ENCODE results near the gene HRH1.
"Not testable (repeated sequence)": the region's sequence is repeated elsewhere in the genome, so short reads cannot be mapped to it uniquely, and the experiment has no call there.

Gene HRH1

DNA sequence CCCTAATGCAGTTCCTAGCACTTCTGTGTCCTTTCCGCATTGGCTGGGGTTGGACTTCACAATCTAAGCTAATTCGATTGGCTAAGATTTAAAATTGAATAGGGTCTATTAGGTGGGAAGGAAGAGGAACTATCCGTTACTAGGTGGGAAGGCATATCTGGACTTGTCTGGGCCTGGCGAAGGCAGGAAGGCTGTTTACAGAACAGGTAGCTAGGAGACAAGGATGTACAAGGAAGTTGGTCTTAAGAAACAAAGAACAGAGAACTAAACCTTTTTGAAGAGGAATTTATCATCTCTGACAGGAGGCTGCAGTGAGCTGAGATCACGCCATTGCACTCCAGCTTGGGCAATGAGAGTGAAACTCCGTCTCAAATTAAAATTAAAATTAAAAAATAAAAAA is 100.6 kb downstream of the HRH1 start:
- Histone ChIP-seq H3K27me3 (ENCODE audit: control insufficient read depth, insufficient read depth, low read length) (no peaks in the 10 kb centered on the region), H3K4me1 (ENCODE audit: control insufficient read depth, insufficient read depth, low read length) (no peaks in the 10 kb centered on the region), H3K36me3 (ENCODE audit: control insufficient read depth, insufficient read depth, low read length) (no peaks in the 10 kb centered on the region), H3K9ac (ENCODE audit: low read depth, low read length) (no peak overlapping the region), H3K9me3 (ENCODE audit: control insufficient read depth, insufficient read depth, low read length) (no peaks in the 10 kb centered on the region), H3K4me3 (ENCODE audit: low read depth, low read length) (no peak overlapping the region)

DNA sequence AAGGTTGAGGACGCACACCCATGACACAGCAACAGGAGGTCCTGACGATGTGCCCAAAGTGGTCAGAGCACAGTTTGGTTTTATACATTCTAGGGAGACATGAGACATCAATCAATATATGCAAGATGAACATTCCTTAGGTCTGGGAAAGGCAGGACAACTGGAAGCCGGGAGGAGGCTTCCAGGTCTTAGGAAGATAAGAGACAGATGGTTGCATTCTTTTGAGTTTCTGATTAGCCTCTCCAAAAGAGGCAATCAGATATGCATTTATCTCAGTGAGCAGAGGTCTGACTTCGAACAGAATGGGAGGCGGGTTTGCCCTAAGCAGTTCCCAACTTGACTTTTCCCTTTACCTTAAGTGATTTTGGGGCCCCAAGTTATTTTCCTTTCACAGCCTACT is 101.2 kb downstream of the HRH1 start:
- H3K36me3 ChIP-seq (ENCODE audit: control insufficient read depth, insufficient read depth, low read length); H3K27me3 ChIP-seq (ENCODE audit: control insufficient read depth, insufficient read depth, low read length); H3K9ac ChIP-seq (ENCODE audit: low read depth, low read length); H3K4me1 ChIP-seq (ENCODE audit: control insufficient read depth, insufficient read depth, low read length); H3K9me3 ChIP-seq (ENCODE audit: control insufficient read depth, insufficient read depth, low read length); H3K4me3 ChIP-seq (ENCODE audit: low read depth, low read length): not testable (repeated sequence)

DNA sequence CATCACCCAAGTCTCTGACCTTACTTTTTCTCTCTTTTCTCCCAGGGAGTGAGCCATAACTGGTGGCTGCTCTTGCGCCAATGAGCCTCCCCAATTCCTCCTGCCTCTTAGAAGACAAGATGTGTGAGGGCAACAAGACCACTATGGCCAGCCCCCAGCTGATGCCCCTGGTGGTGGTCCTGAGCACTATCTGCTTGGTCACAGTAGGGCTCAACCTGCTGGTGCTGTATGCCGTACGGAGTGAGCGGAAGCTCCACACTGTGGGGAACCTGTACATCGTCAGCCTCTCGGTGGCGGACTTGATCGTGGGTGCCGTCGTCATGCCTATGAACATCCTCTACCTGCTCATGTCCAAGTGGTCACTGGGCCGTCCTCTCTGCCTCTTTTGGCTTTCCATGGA is 104.7 kb downstream of the HRH1 start:
- Histone ChIP-seq H3K9ac (ENCODE audit: low read depth, low read length) (no peak overlapping the region), H3K4me3 (ENCODE audit: low read depth, low read length) (no peak overlapping the region), H3K36me3 (ENCODE audit: control insufficient read depth, insufficient read depth, low read length) (no peaks in the 10 kb centered on the region), H3K27me3 (ENCODE audit: control insufficient read depth, insufficient read depth, low read length) (peaks cover 3% of the 10 kb centered on the region), H3K4me1 (ENCODE audit: control insufficient read depth, insufficient read depth, low read length) (no peaks in the 10 kb centered on the region), H3K9me3 (ENCODE audit: control insufficient read depth, insufficient read depth, low read length) (no peaks in the 10 kb centered on the region)

DNA sequence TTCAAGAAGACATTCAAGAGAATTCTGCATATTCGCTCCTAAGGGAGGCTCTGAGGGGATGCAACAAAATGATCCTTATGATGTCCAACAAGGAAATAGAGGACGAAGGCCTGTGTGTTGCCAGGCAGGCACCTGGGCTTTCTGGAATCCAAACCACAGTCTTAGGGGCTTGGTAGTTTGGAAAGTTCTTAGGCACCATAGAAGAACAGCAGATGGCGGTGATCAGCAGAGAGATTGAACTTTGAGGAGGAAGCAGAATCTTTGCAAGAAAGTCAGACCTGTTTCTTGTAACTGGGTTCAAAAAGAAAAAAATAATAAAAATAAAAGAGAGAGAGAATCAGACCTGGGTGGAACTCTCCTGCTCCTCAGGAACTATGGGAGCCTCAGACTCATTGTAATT is 106.2 kb downstream of the HRH1 start:
- H3K27me3 ChIP-seq (ENCODE audit: control insufficient read depth, insufficient read depth, low read length): peaks cover 3% of the 10 kb centered on the region
- H3K4me3 ChIP-seq (ENCODE audit: low read depth, low read length): no peak overlapping the region
- no peaks in the 10 kb centered on the region for H3K9me3 ChIP-seq (ENCODE audit: control insufficient read depth, insufficient read depth, low read length)
- no peaks in the 10 kb centered on the region for H3K4me1 ChIP-seq (ENCODE audit: control insufficient read depth, insufficient read depth, low read length)
- no peak overlapping the region for H3K9ac ChIP-seq (ENCODE audit: low read depth, low read length)
- H3K36me3 ChIP-seq (ENCODE audit: control insufficient read depth, insufficient read depth, low read length): no peaks in the 10 kb centered on the region

DNA sequence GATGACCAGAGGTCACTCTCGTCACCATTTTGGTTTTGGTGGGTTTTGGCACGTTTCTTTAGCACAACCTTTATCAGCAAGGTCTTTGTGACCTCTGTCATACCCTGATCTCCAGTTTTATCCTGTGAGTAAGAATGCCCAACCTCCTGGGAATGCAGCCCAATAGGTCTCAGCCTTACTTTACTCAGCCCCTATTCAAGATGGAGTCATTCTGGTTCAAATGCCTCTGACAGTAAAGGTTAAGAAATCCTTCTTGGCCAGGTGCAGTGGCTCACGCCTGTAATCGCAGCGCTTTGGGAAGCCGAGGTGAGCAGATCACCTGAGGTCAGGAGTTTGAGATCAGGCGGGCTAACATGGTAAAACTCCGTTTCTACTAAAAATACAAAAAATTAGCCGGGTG is 114.7 kb downstream of the HRH1 start:
- Histone ChIP-seq H3K9ac (ENCODE audit: low read depth, low read length) (no peak overlapping the region), H3K4me1 (ENCODE audit: control insufficient read depth, insufficient read depth, low read length) (peaks cover 6% of the 10 kb centered on the region), H3K27me3 (ENCODE audit: control insufficient read depth, insufficient read depth, low read length) (no peaks in the 10 kb centered on the region), H3K36me3 (ENCODE audit: control insufficient read depth, insufficient read depth, low read length) (no peaks in the 10 kb centered on the region), H3K9me3 (ENCODE audit: control insufficient read depth, insufficient read depth, low read length) (no peaks in the 10 kb centered on the region), H3K4me3 (ENCODE audit: low read depth, low read length) (no peak overlapping the region)

DNA sequence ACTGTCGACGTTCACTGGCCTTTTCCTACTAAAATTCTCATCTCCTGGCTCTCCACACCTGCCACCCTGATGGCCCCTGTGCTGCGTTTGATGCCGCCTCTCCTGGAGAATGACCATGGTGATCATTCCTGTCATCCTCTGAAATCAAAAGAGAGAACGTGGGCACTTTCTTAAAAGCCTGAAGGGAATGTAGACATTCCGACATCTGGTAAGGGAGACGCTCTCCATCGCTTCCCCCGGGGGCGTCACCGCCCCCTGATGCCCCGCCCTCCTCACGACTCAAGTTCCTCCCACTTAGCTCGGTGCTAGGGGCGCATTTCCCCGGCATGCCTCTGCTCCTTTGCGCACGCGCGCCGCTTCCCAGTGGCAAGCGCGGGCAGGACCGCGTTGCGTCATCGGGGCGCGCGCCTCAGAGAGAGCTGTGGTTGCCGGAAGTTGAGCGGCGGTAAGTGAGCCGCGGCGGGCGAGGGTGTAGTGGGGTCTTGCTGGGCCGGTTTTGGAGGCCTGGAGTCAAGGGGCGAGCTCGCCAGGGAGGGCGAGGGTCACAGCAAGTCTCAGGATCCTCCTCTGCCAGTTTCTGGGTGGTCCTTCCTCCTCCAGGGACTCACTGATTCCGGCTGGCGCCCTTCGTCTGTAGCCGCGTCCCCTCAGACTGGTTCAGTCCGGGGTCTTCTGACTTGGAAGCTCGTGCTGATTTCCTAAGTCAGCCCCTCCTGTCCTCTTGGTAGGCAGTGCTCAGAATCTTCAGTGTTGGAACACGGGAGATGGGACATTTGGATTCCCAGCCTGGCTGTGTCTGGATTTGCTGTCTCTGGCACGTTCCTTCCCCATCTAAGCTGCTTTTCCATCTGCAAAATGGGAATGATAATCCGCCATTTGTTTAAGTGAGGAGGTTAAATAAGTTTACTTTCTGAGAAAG is 118.0 kb downstream of the HRH1 start, which contains the start of gene ATG7:
Gene ATG7, plus strand, starts transcription at position 412 of the 919 bp plus-strand sequence. CDS start 26,299 bp downstream, outside the sequence.
- Histone ChIP-seq H3K36me3 (ENCODE audit: control insufficient read depth, insufficient read depth, low read length) (no peaks in the 10 kb centered on the region), H3K27me3 (ENCODE audit: control insufficient read depth, insufficient read depth, low read length) (no peaks in the 10 kb centered on the region), H3K4me3 (ENCODE audit: low read depth, low read length) (peak within 1 kb of the TSS; percentile 86), H3K9me3 (ENCODE audit: control insufficient read depth, insufficient read depth, low read length) (no peaks in the 10 kb centered on the region), H3K4me1 (ENCODE audit: control insufficient read depth, insufficient read depth, low read length) (peaks cover 6% of the 10 kb centered on the region), H3K9ac (ENCODE audit: low read depth, low read length) (peak within 1 kb of the TSS; percentile 84)

DNA sequence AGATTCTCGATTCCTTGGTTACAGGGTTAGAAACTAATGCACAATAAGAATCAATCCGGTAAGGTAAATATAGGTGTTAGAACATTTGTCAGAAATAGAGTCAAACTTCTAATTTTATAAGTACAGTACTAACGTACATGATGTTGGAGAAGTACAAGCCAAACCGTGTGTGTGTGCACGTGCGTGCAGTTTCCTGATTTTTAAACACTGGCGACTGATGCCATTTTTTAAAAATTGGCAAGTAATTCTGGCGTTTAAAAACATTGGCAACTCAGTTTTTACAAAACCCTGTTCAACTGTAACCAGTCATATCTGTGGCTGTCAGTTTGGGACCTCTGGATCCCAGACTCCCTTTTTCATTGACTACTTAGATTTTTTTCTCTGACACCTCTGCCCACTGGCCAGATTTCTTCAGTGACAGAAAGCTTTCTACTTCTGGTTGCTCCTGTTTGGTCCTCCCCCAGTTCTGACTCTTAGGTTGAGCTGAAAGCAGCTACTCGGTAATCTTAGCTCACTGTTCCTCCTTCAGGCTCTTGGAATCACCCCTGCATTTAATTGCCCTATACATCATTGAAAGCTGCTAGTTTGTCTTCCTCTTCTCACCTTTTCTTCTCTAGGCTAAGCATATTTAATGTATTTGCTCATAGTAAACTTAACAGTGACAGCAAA is 118.7 kb downstream of the HRH1 start:
- H3K9ac ChIP-seq (ENCODE audit: low read depth, low read length): peak overlapping the region; percentile 84
- H3K9me3 ChIP-seq (ENCODE audit: control insufficient read depth, insufficient read depth, low read length): no peaks in the 10 kb centered on the region
- peaks cover 6% of the 10 kb centered on the region for H3K4me1 ChIP-seq (ENCODE audit: control insufficient read depth, insufficient read depth, low read length)
- H3K4me3 ChIP-seq (ENCODE audit: low read depth, low read length): peak overlapping the region; percentile 86
- H3K36me3 ChIP-seq (ENCODE audit: control insufficient read depth, insufficient read depth, low read length): no peaks in the 10 kb centered on the region
- no peaks in the 10 kb centered on the region for H3K27me3 ChIP-seq (ENCODE audit: control insufficient read depth, insufficient read depth, low read length)

DNA sequence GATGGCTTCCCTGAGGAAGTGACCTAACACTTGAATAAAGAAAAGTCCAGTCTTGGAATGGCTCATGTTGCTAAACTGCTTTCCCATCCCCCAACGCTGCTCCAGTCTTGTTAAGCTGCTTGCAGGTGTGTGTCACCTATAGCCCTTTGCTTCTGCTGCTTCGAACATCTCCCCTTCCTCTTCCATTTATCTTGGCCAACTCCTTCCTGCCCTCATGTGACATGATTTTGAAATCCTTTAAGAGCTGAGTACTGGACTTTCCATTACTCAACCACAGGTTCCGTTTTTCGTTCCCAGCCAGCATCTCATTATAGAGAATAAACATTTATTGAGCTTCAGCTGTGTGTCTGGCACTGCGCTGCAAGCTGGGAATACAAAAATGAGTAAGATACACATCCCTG is 119.6 kb downstream of the HRH1 start:
- H3K9me3 ChIP-seq (ENCODE audit: control insufficient read depth, insufficient read depth, low read length): no peaks in the 10 kb centered on the region
- H3K36me3 ChIP-seq (ENCODE audit: control insufficient read depth, insufficient read depth, low read length): no peaks in the 10 kb centered on the region
- no peaks in the 10 kb centered on the region for H3K27me3 ChIP-seq (ENCODE audit: control insufficient read depth, insufficient read depth, low read length)
- no peak overlapping the region for H3K9ac ChIP-seq (ENCODE audit: low read depth, low read length)
- H3K4me3 ChIP-seq (ENCODE audit: low read depth, low read length): no peak overlapping the region
- H3K4me1 ChIP-seq (ENCODE audit: control insufficient read depth, insufficient read depth, low read length): peaks cover 6% of the 10 kb centered on the region

DNA sequence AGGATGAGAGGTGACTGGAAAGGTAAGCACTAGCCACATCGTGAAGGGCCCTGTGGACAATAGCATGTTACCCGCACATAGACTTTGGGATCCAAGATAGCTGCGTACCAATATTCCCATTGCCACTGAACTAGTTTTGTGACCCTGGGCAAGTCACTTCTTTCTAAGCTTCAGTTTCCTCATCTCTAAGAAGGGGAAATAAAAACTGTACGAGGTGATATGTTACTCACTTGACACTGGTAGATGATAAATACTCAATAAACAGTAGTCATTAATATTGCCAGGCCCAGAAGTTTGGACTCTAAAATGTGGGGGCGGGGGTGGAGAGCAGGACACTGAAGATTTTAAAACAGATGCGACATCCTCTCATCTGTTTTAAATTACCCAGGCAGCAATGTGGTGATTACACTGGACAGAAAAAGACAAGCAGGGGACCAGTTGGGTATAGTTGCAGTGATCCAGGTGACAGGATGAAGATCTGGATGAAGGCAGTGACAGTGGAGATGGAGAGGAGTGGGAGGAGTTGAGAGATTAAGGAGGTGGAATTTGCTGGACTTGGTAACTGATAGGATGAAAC is 120.4 kb downstream of the HRH1 start:
- Histone ChIP-seq H3K27me3 (ENCODE audit: control insufficient read depth, insufficient read depth, low read length) (no peaks in the 10 kb centered on the region), H3K4me3 (ENCODE audit: low read depth, low read length) (no peak overlapping the region), H3K36me3 (ENCODE audit: control insufficient read depth, insufficient read depth, low read length) (no peaks in the 10 kb centered on the region), H3K9ac (ENCODE audit: low read depth, low read length) (no peak overlapping the region), H3K4me1 (ENCODE audit: control insufficient read depth, insufficient read depth, low read length) (peaks cover 6% of the 10 kb centered on the region), H3K9me3 (ENCODE audit: control insufficient read depth, insufficient read depth, low read length) (no peaks in the 10 kb centered on the region)

DNA sequence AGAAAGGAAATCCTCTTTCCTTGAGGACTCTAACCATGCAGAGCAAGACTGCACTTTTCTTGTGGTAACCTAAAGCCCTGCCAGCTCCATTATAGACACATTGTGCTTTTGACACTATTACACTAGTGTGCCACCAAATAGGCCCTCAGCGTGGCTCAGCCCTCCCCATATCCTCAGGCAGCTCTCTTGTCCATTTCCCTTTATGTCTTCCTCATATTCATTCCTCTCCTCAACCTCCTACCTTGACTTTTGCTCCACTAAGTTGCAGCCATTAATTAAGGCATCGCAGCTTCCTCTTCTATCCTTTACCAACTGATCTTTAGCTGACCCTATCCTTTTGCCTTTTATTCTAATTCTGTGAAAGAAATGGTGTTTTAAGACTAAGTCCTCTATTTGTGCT is 121.6 kb downstream of the HRH1 start:
- peaks cover 6% of the 10 kb centered on the region for H3K4me1 ChIP-seq (ENCODE audit: control insufficient read depth, insufficient read depth, low read length)

DNA sequence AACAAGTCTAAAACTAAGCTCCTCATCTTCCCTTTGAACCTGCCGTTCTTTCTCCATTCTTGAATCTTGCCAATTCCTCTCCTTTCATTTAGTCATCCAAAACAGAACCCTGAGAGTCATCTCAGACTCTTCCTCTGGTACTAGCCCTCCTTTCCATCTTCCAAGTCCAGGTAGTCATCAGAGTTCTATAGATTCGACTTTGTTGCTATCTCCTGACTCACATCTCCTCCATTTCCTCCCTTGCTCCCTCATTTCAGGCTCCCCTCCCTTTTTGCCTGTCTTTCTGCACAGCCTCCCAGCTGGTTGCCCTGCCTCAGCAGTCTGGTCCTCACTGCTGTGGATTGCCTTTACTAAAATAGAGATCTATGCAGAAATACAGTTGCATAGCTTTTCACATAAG is 122.6 kb downstream of the HRH1 start:
- no peak overlapping the region for H3K4me3 ChIP-seq (ENCODE audit: low read depth, low read length)
- no peaks in the 10 kb centered on the region for H3K27me3 ChIP-seq (ENCODE audit: control insufficient read depth, insufficient read depth, low read length)

More for the DNA sequence above, 121.6 kb downstream of the HRH1 start:
- Histone ChIP-seq H3K9me3 (ENCODE audit: control insufficient read depth, insufficient read depth, low read length) (no peaks in the 10 kb centered on the region), H3K36me3 (ENCODE audit: control insufficient read depth, insufficient read depth, low read length) (no peaks in the 10 kb centered on the region), H3K9ac (ENCODE audit: low read depth, low read length) (no peak overlapping the region), H3K27me3 (ENCODE audit: control insufficient read depth, insufficient read depth, low read length) (no peaks in the 10 kb centered on the region), H3K4me3 (ENCODE audit: low read depth, low read length) (no peak overlapping the region)

More for the DNA sequence above, 122.6 kb downstream of the HRH1 start:
- Histone ChIP-seq H3K4me1 (ENCODE audit: control insufficient read depth, insufficient read depth, low read length) (peaks cover 6% of the 10 kb centered on the region), H3K9me3 (ENCODE audit: control insufficient read depth, insufficient read depth, low read length) (no peaks in the 10 kb centered on the region), H3K9ac (ENCODE audit: low read depth, low read length) (no peak overlapping the region), H3K36me3 (ENCODE audit: control insufficient read depth, insufficient read depth, low read length) (no peaks in the 10 kb centered on the region)

Data from iPS-15b (cell line).